ENCODE measurements around the gene DSP. TPM values are rescaled to one million over a fixed set of nuclear protein-coding genes. Genes with fewer than 3 reads are reported as not detected.

The DSP gene
- 32.5 to 49.7 TPM (median 47.9 TPM) in 5 replicates for total RNA-seq (2022; extraction: Qiagen RNA extraction; ENCODE audit: low read depth)

GRCh38 chr6:7541175-7542064, at the start of gene DSP:
TSS of gene DSP (plus strand) at chr6:7541671. CDS start at chr6:7541916, 245 bp downstream.

GRCh38 chr6:7589949-7590917, 48.8 kb downstream of the DSP start, which contains the start of gene SNRNP48:
TSS of gene SNRNP48 (plus strand) at chr6:7590198. CDS start at chr6:7590258, 60 bp downstream.

Other genes starting within 250 kb of the DSP start
- gene SSR1, start 228.5 kb upstream of the DSP start, total RNA-seq (2022; extraction: Qiagen RNA extraction; ENCODE audit: low read depth) = 61.8 to 81.0 TPM (median 73.1 TPM) in 5 replicates
- 0.12 TPM in 1 of 5 replicates, not detected in the others for gene CAGE1, start 151.9 kb upstream of the DSP start, total RNA-seq (2022; extraction: Qiagen RNA extraction; ENCODE audit: low read depth)
- gene RIOK1, start 151.9 kb upstream of the DSP start, total RNA-seq (2022; extraction: Qiagen RNA extraction; ENCODE audit: low read depth) = 10.5 to 14.3 TPM (median 13.4 TPM) in 5 replicates
- gene SNRNP48, start 48.5 kb downstream of the DSP start, total RNA-seq (2022; extraction: Qiagen RNA extraction; ENCODE audit: low read depth) = 5.4 to 11.9 TPM (median 10.3 TPM) in 5 replicates
- gene BMP6, start 184.4 kb downstream of the DSP start, total RNA-seq (2022; extraction: Qiagen RNA extraction; ENCODE audit: low read depth) = 12.7 to 21.8 TPM (median 19.4 TPM) in 5 replicates

Data from A549 treated with ZK216348 at 1 μM for 4 hours (cell line).